Neural progenitor cell (in vitro differentiated cells): Measurements from ENCODE around the gene GNB3. TPM values are rescaled to one million over a fixed set of nuclear protein-coding genes. Genes with fewer than 3 reads are reported as not detected.

Experiments
- DNase-seq: peaks from one replicate; pipeline ENCODE4 v3.0.0-alpha.2; 2016; ENCODE audit warnings: low spot score
- H2AFZ ChIP-seq: fragments of 200-600 bp; sonication (generic); replicated peaks from 2 replicates; pipeline ENCODE4 v1.6.1; 2016; ENCODE audit warnings: antibody characterized with exemption
- H3F3A ChIP-seq: fragments of 200-600 bp; sonication (generic); 2 replicates; pipeline ENCODE4 v1.6.1; 2016; ENCODE audit warnings: antibody characterized with exemption, low read depth
- H3K27ac ChIP-seq: fragments of 200-600 bp; sonication (generic); 2 replicates; pipeline ENCODE4 v1.5.1; 2016; ENCODE audit warnings: mild to moderate bottlenecking
- H3K27me3 ChIP-seq: fragments of 200-600 bp; sonication (generic); 2 replicates; pipeline ENCODE4 v1.6.1; 2016; ENCODE audit warnings: mild to moderate bottlenecking, moderate library complexity
- H3K36me3 ChIP-seq: fragments of 200-600 bp; sonication (generic); 2 replicates; pipeline ENCODE4 v1.5.1; 2016
- H3K4me1 ChIP-seq: fragments of 200-600 bp; sonication (generic); 2 replicates; pipeline ENCODE4 v1.6.1; 2016; ENCODE audit warnings: mixed run types
- H3K4me2 ChIP-seq: fragments of 200-600 bp; sonication (generic); 2 replicates; pipeline ENCODE4 v1.6.1; 2016
- H3K4me3 ChIP-seq: fragments of 200-600 bp; sonication (generic); 2 replicates; pipeline ENCODE4 v1.5.1; 2016
- H3K79me2 ChIP-seq: fragments of 200-600 bp; sonication (generic); 2 replicates; pipeline ENCODE4 v1.6.1; 2016; ENCODE audit warnings: low read depth
- H3K9ac ChIP-seq: fragments of 200-600 bp; sonication (generic); 2 replicates; pipeline ENCODE4 v1.6.1; 2016
- H3K9me3 ChIP-seq: fragments of 200-600 bp; sonication (generic); 2 replicates; pipeline ENCODE4 v1.5.1; 2016; ENCODE audit warnings: low read depth
- H4K20me1 ChIP-seq: fragments of 200-600 bp; sonication (generic); 2 replicates; pipeline ENCODE4 v1.6.1; 2016; ENCODE audit warnings: low read depth
- H3K27ac Mint-ChIP-seq: 3 replicates; pipeline ENCODE4 v1.8.0; 2021; ENCODE audit warnings: mixed read lengths
- H3K27me3 Mint-ChIP-seq: 2 replicates; pipeline ENCODE4 v1.8.0; 2022; ENCODE audit warnings: low read depth, mild to moderate bottlenecking, inconsistent platforms, moderate library complexity, mixed read lengths; ENCODE audit not compliant: insufficient read depth
- H3K36me3 Mint-ChIP-seq: 3 replicates; pipeline ENCODE4 v1.8.0; 2021; ENCODE audit warnings: mixed read lengths
- H3K4me1 Mint-ChIP-seq: 3 replicates; pipeline ENCODE4 v1.8.0; 2021; ENCODE audit warnings: mixed read lengths
- H3K4me3 Mint-ChIP-seq: 3 replicates; pipeline ENCODE4 v1.8.0; 2021; ENCODE audit warnings: mild to moderate bottlenecking, moderate library complexity, mixed read lengths
- H3K9me3 Mint-ChIP-seq: 3 replicates; pipeline ENCODE4 v1.8.0; 2020; ENCODE audit warnings: mixed read lengths
- CTCF ChIP-seq: fragments of 200-600 bp; sonication (generic); IDR thresholded peaks from 2 replicates; pipeline ENCODE4 v1.5.1; 2017; ENCODE audit warnings: antibody characterized with exemption, mild to moderate bottlenecking
- EZH2 ChIP-seq: fragments of 200-600 bp; sonication (generic); IDR thresholded peaks from 2 replicates; pipeline ENCODE4 v1.6.1; 2017; ENCODE audit warnings: antibody characterized with exemption, mild to moderate bottlenecking, moderate library complexity
- EZH2phosphoT487 ChIP-seq: fragments of 200-600 bp; sonication (generic); IDR thresholded peaks from 2 replicates; pipeline ENCODE4 v1.6.1; 2017; ENCODE audit warnings: antibody characterized with exemption
- total RNA-seq: library from RNA; depleted of rRNA; stranded (reverse); fragments of >200 nt; gene quantifications from 2 replicates; pipeline ENCODE4 v1.2.3, GENCODE V29; 2015; ENCODE audit warnings: low replicate concordance

The GNB3 gene
- total RNA-seq, 1 donor from 2014 or later: 2.7 TPM

- Mint-ChIP-seq H3K27me3 (peaks cover 10% of the 10 kb centered on the region), H3K9me3 (no peaks in the 10 kb centered on the region), H3K4me3 (peak overlapping the region; percentile 73), H3K27ac (no peak overlapping the region), H3K4me1 (peaks cover 62% of the 10 kb centered on the region), H3K36me3 (peaks cover 19% of the 10 kb centered on the region)
- Histone ChIP-seq H3F3A (peaks cover 43% of the 10 kb centered on the region), H3K4me2 (no peak overlapping the region), H3K9ac (no peak overlapping the region), H4K20me1 (peaks cover 18% of the 10 kb centered on the region), H2AFZ (no peak overlapping the region), H3K27ac (no peak overlapping the region), H3K9me3 (no peaks in the 10 kb centered on the region), H3K36me3 (no peaks in the 10 kb centered on the region), H3K4me1 (peaks cover 33% of the 10 kb centered on the region), H3K4me3 (no peak overlapping the region), H3K27me3 (no peaks in the 10 kb centered on the region), H3K79me2 (peaks cover 34% of the 10 kb centered on the region)
- no peak for DNase-seq
- TF ChIP-seq EZH2 (no peak), EZH2phosphoT487 (no peak), CTCF (no peak)
Observed at GRCh38 chr12:6826125-6826733, 14.5 kb upstream of the GNB3 start.

GRCh38 chr12:6826734-6827436 lies 13.8 kb upstream of the GNB3 start:
- peak overlapping the region; percentile 27 for H3K4me3 ChIP-seq
- peaks cover 36% of the 10 kb centered on the region for H3K79me2 ChIP-seq
- TF ChIP-seq EZH2: no peak
- TF ChIP-seq EZH2phosphoT487: no peak
- TF ChIP-seq CTCF: no peak
- H3F3A ChIP-seq: peaks cover 40% of the 10 kb centered on the region
- H4K20me1 ChIP-seq: peaks cover 18% of the 10 kb centered on the region
- H3K4me3 Mint-ChIP-seq: peak overlapping the region; percentile 84
- no peaks in the 10 kb centered on the region for H3K9me3 Mint-ChIP-seq
- peaks cover 32% of the 10 kb centered on the region for H3K4me1 ChIP-seq
- H3K9me3 ChIP-seq: no peaks in the 10 kb centered on the region
- peak overlapping the region; percentile 95 for H3K27ac Mint-ChIP-seq
- no peak overlapping the region for H3K27ac ChIP-seq
- H3K27me3 ChIP-seq: no peaks in the 10 kb centered on the region
- no peak overlapping the region for H2AFZ ChIP-seq
- no peak for DNase-seq
- H3K4me1 Mint-ChIP-seq: peaks cover 58% of the 10 kb centered on the region
- H3K36me3 ChIP-seq: peaks cover 2% of the 10 kb centered on the region
- H3K27me3 Mint-ChIP-seq: peaks cover 10% of the 10 kb centered on the region
- H3K36me3 Mint-ChIP-seq: peaks cover 25% of the 10 kb centered on the region
- H3K9ac ChIP-seq: no peak overlapping the region
- peak overlapping the region; percentile 89 for H3K4me2 ChIP-seq

GRCh38 chr12:6827437-6827911 lies 13.3 kb upstream of the GNB3 start:
- Histone ChIP-seq H3K4me1 (peaks cover 26% of the 10 kb centered on the region), H4K20me1 (peaks cover 18% of the 10 kb centered on the region), H3K4me2 (peak overlapping the region; percentile 89), H3K36me3 (peaks cover 6% of the 10 kb centered on the region), H3K4me3 (peak overlapping the region; percentile 27), H3F3A (peaks cover 34% of the 10 kb centered on the region), H3K27me3 (no peaks in the 10 kb centered on the region), H2AFZ (no peak overlapping the region), H3K9me3 (no peaks in the 10 kb centered on the region), H3K9ac (no peak overlapping the region), H3K27ac (no peak overlapping the region), H3K79me2 (peaks cover 36% of the 10 kb centered on the region)
- peaks cover 53% of the 10 kb centered on the region for H3K4me1 Mint-ChIP-seq
- H3K27me3 Mint-ChIP-seq: peaks cover 12% of the 10 kb centered on the region
- H3K36me3 Mint-ChIP-seq: peaks cover 29% of the 10 kb centered on the region
- peak overlapping the region; percentile 95 for H3K27ac Mint-ChIP-seq
- DNase-seq: peak; percentile 91
- H3K9me3 Mint-ChIP-seq: no peaks in the 10 kb centered on the region
- peak overlapping the region; percentile 84 for H3K4me3 Mint-ChIP-seq
- TF ChIP-seq EZH2phosphoT487: no peak
- no peak for TF ChIP-seq EZH2
- TF ChIP-seq CTCF: no peak
